ENCODE measurements around the gene SLC4A5.

DNA sequence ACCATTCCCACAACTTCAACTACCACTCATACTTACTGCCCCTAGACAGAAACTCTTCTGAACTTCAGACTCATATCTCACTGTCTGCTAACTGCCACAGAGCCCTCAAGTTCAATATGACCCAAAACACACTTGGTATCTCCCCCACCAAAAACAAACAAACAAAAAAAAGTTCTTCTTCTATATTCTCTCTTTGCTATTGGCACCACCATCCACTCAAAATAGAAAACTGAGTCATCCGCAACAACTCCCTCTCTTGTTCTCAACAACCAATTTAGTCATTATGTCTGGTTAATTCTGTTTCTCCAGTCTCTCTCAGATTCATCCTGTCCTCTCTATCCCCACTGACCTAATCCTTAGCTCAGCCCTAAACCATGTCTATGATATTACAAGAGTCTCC lies 44.1 kb upstream of the SLC4A5 start:
- TF ChIP-seq, protein P1, sequence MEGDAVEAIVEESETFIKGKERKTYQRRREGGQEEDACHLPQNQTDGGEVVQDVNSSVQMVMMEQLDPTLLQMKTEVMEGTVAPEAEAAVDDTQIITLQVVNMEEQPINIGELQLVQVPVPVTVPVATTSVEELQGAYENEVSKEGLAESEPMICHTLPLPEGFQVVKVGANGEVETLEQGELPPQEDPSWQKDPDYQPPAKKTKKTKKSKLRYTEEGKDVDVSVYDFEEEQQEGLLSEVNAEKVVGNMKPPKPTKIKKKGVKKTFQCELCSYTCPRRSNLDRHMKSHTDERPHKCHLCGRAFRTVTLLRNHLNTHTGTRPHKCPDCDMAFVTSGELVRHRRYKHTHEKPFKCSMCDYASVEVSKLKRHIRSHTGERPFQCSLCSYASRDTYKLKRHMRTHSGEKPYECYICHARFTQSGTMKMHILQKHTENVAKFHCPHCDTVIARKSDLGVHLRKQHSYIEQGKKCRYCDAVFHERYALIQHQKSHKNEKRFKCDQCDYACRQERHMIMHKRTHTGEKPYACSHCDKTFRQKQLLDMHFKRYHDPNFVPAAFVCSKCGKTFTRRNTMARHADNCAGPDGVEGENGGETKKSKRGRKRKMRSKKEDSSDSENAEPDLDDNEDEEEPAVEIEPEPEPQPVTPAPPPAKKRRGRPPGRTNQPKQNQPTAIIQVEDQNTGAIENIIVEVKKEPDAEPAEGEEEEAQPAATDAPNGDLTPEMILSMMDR (IDR thresholded peaks at IDR 0.05) = no peak
- no peak for TF ChIP-seq POLR2A (IDR thresholded peaks at IDR 0.05)
